Measurements from ENCODE around the gene CASZ1.

The CASZ1 gene

GRCh38 chr1:10745886-10746455 lies 50.5 kb downstream of the CASZ1 start:
- no peak for DNase-seq

GRCh38 chr1:10745383-10745782 lies 51.1 kb downstream of the CASZ1 start:
- no peak for DNase-seq

DNA sequence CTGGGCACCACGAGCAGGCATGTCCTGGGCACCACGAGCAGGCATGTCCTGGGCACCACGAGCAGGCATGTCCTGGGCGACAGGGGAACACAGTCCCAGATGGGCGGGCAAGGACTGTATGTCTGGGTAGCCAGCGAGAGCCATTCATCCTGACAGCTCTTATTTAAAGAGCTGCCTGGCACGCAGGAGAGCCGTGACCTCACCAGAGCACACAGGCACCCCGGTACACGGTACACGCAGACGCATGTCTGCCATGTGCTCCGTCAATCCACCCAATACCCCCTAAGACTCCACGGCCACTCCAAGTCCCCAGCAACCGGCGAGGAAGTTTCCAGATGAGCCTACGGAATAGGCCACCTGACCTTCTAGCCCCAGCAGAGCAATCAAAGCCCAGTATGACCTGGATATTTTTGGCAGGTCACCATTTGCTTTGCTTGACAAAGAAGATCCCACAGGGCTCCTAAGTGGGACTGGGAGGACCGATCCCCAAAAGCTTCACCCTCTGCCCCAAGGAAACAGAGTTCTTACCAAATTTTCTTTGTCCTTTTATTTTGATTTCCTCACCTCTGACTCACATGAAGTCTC lies 51.7 kb downstream of the CASZ1 start:
- no peak for DNase-seq

DNA sequence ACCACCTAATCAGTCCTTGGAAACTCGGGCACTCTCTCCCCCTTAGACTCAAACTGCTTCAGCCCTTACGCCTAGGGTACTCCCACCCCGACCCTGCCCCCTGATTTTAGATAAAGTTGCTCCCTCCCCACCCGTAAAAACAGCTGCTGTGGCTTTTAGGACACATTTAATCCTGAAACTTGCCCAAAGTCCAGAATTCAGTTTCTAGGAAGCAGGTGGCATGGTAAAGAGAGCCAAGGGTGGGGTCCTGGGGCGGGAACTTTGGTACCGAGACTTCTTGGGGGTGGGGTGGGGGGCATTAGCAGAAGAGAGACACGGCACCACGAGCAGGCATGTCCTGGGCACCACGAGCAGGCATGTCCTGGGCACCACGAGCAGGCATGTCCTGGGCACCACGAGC lies 52.4 kb downstream of the CASZ1 start:
- DNase-seq: no peak

DNA sequence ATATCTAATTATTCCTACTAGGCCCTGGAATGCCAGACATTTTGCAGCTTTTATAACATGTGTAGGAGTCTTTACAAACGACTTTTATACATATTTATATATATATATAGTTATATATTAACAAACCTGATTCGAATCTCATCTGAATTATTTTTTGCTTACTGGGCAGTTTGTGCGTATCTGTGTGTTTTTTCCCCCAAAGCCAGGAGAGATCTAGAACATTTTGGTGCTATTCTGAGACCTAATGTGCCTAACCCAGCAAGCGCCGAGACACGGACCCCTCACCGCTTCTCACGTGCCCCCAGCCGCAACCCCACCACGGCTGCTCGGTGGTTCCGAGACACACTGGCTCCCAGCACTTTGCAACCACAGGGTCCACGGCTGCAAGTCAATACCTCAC lies 54.8 kb downstream of the CASZ1 start:
- DNase-seq: no peak

DNA sequence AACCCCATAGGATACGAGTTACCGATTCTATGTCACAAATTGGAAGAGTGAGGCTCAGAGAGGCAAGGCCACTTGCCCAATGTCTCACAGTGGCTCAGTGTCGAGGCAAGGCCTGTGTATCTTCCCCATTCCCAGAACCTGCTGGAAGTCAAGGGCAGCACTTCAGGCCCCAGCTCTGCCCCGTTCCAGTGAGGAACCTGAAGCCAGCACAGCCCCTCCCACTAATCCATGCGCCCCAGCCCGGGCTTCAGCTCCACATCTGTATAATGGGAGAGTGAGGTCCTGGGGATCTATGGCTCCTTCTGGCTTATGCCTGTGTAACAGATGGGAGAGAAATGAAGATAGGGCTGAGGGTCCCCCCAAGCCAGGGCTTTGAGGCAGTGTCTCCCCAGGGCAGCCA lies 56.3 kb downstream of the CASZ1 start:
- DNase-seq: no peak

GRCh38 chr1:10739589-10739988 lies 56.9 kb downstream of the CASZ1 start:
- no peak for DNase-seq

GRCh38 chr1:10738061-10739058 lies 58.1 kb downstream of the CASZ1 start:
- DNase-seq: no peak

DNA sequence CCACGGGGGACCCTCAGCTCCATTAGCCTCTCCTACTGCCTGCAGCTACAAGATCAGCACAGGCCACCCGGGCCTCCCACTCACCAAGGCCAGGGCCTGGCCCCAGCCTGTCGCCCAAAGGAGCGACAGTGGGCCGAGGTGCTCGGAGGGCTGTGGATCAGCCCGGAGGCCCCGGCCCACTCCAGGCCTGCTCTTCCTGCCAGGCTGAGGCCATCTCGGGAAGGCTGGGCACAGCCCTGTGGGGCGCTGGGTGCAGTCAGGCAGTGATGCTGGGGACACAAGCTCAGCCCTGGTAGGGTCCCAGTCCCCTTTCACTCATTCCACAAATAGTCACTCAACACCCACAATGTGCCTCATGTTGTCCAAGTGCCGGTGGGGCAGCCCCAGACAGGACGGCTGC lies 58.8 kb downstream of the CASZ1 start:
- no peak for DNase-seq

DNA sequence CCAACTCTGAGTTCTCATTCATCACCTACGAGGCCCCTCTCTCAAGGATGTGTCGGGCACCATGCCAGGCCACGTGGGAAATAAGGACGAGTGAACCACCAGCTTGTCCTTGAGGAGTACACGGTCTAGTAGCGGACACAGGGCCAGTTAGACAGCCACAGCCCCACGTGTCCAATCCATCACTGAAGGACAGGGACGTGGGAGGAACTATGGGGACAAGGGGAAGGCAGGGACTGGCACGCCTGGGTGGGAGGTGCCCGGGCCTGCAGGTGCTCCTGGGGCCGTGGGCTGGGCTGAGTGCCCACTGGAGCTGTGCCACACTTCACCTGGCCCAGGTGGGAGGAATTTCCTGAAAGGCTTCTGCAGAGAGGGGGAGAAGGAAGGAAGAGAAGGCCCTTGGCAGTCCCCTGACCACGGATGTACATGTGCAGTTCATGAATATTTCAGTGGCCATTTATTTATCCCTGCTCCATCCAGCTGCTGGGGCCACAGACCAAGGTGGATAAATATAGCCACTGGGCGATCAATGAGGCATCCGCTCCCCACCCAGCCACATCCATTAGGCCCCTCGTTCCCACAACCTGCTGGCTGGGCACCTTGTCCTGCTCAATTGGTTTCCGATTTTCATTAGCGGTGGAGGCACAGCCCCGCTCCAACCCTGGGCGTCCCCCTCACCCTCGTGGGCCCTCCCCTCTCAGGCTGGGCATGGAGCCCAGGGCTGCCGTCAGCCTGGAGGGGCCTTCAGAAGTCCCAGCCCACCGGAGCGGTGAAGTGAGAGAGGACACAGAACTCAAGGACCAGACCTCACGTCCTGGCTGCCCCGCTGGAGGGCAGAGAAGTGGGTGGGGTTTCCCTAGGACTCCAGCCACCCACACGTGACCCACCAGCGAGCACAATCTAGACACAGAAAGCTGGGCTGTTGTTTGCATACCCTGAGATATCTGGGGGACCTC lies 59.5 kb downstream of the CASZ1 start:
- DNase-seq: no peak

DNA sequence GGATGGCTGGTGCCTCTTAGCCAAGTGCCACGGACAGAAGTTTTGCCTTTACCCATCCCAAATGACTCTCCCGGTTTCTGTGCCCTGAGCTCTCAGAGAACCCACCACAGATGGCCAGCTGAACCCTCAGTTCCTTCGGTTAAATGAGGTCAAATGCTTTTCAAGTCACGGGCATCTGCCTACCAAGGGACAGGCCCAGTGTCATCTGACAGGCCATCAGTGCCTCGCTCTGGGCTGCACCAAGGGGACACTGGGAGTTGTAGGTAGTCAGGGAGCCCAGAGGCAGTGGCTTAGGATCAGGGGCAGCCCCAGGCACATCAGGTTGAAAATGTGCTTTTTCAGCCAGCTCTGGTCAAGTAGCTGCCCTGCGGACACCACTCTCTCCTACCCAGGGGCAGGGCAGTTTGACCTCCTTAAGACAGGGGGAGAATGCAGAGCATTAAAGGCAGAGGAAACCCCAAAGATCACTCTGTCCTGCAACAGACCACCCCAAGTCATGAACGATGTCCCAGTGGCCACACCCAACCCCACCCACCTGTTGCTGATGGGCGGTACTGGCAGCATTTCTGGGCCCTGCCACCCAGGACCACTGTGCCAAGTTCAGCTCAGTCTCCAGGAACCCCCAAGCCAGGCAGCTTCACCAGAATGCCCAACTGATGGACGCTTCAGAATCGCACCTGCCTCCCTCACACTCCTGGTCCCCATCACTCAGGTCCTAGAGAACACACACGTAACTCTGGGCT lies 60.7 kb downstream of the CASZ1 start:
- DNase-seq: no peak

DNA sequence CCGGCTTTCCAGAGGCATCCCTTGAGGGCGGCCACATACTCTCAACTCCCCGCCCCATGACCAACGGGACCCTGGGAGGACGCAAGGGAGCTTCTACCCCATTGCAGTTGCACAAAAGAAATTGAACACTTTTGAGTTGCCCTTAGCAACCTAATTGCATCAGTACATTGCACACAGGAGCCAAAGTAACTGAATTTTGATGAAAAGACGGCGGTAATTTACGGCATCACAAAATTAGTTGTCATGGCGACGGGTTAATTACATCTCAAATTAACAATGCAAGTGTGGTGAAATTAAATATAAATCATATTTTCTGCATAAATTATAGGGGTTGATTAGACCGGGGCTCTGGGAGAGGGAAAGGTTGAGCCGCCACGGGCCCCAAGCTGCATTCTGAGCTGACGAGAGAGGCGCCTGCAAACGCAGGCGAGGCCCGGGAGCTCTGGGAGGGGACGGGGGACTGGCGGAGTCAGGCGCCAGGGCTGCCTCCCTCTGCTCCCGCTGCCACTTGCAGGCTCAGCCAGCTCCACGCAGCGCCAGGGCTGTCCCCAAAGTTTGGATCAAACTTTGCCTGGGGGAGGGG lies 61.4 kb downstream of the CASZ1 start:
- DNase-seq: peak; percentile 32

- no peak for DNase-seq
These were observed 62.1 kb downstream of the CASZ1 start for GRCh38 chr1:10734375-10734774.

DNA sequence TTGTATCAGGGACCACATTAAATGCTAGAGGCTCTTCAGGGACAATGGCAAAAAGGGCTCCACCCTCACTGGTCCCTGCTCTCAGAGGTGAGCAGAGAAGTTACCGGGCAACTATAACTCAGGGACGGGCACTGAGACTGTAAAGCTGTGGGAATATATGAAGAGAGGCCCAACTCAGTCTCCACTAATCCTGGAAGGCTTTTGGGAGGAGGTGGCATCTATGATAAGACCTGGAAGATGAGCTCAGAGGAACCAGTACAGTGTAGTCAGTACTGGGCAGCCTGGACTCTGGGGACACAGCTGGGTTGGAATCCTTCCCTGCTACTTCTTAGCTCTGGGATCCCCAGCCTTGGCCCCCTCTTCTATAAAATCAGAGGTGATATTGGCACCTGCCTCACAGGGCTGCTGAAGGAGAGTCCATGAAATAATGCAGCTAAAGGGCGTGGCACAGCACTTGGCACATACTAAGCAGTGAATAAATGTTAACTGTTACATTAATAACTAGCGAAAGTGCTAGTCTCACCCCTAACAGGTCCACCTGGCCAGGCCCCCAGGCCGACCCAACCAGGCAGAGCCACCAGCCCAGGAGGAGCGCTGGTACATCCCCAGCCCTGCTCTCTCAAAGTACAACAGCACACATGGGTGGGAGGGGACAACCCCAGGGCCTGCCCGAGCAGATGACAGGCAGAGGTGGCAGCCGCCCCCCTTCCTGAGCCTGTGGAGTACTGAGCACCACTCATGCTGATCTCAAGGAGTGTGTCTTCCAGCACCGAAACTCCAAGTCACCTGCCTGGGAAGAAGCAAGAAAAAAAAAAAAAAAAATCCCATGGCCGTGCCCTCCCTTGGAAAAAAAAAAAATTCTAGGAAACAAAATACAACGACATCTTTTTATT lies 62.7 kb downstream of the CASZ1 start:
- no peak for DNase-seq

- DNase-seq: no peak
These were observed 65.5 kb downstream of the CASZ1 start for GRCh38 chr1:10730985-10731384.

GRCh38 chr1:10728595-10729410 lies 67.6 kb downstream of the CASZ1 start:
- no peak for DNase-seq

- no peak for DNase-seq
These were observed 68.7 kb downstream of the CASZ1 start for GRCh38 chr1:10727751-10728232.

- DNase-seq: no peak
These were observed 70.1 kb downstream of the CASZ1 start for GRCh38 chr1:10726355-10726754.

Measured in NCI-H748 treated with DMSO at 0.1 percent for 48 hours (cell line).